Stimulated activated CD8-positive, alpha-beta memory T cell treated with anti-CD3 and anti-CD28 coated beads, Interleukin-7, amount 100 ng/mL, for 24 hours (primary cell): Measurements from ENCODE around the gene APOL1.

Source experiments
- DNase-seq: peaks from one replicate; pipeline ENCODE4 v3.0.0-alpha.2; 2020; ENCODE audit warnings: low read depth

Gene APOL1

GRCh38 chr22:36311386-36312085 is 58.6 kb downstream of the APOL1 start:
- no peak for DNase-seq

- no peak for DNase-seq
These were observed 62.4 kb downstream of the APOL1 start for GRCh38 chr22:36315325-36315724.

GRCh38 chr22:36316419-36316818 is 63.5 kb downstream of the APOL1 start:
- DNase-seq: no peak
